ENCODE measurements around the gene BTBD18.

BTBD18 gene

GRCh38 chr11:57776031-57776521, 24.5 kb upstream of the BTBD18 start:
- no peak for DNase-seq

- DNase-seq: no peak
These were observed 23.9 kb upstream of the BTBD18 start for GRCh38 chr11:57775491-57775890.

- no peak for DNase-seq
These were observed 21.5 kb upstream of the BTBD18 start for GRCh38 chr11:57773026-57773598.

GRCh38 chr11:57772562-57772961, 20.9 kb upstream of the BTBD18 start:
- no peak for DNase-seq

GRCh38 chr11:57771365-57771764, 19.7 kb upstream of the BTBD18 start:
- no peak for DNase-seq

- no peak for DNase-seq
These were observed 19.2 kb upstream of the BTBD18 start for GRCh38 chr11:57770793-57771192.

- no peak for DNase-seq
These were observed 13.4 kb upstream of the BTBD18 start for GRCh38 chr11:57764972-57765371.

GRCh38 chr11:57764566-57764965, 12.9 kb upstream of the BTBD18 start:
- DNase-seq: no peak

GRCh38 chr11:57764021-57764420, 12.4 kb upstream of the BTBD18 start:
- no peak for DNase-seq

GRCh38 chr11:57763568-57763967, 11.9 kb upstream of the BTBD18 start:
- no peak for DNase-seq

- no peak for DNase-seq
These were observed 10.7 kb upstream of the BTBD18 start for GRCh38 chr11:57762235-57762861.

GRCh38 chr11:57761301-57762234, 9.9 kb upstream of the BTBD18 start, which contains the start of gene CTNND1:
Gene CTNND1, plus strand, starts transcription at chr11:57761802. Its CDS starts 29,677 bp downstream, at chr11:57791479.
- DNase-seq: no peak

- no peak for DNase-seq
These were observed 6.6 kb upstream of the BTBD18 start for GRCh38 chr11:57758174-57758573.

GRCh38 chr11:57752954-57753353, 1.3 kb upstream of the BTBD18 start:
- no peak for DNase-seq

- no peak for DNase-seq
These were observed 443 bp downstream of the BTBD18 start for GRCh38 chr11:57751176-57751575.

- no peak for DNase-seq
These were observed 4.7 kb downstream of the BTBD18 start for GRCh38 chr11:57746920-57747319.

GRCh38 chr11:57745206-57745605, 6.4 kb downstream of the BTBD18 start:
- DNase-seq: no peak

- DNase-seq: no peak
These were observed 7.3 kb downstream of the BTBD18 start for GRCh38 chr11:57744357-57744756.

- no peak for DNase-seq
These were observed 9.5 kb downstream of the BTBD18 start for GRCh38 chr11:57742087-57742452.

- peak; percentile 70 to 98 (median 92) for DNase-seq
These were observed 10.2 kb downstream of the BTBD18 start, which contains the start of gene SELENOH for GRCh38 chr11:57741132-57742086. Gene SELENOH, plus strand, starts transcription at chr11:57741491. Its CDS starts 105 bp downstream, at chr11:57741596.

- no peak for DNase-seq
These were observed 15.9 kb downstream of the BTBD18 start for GRCh38 chr11:57735619-57736298.

GRCh38 chr11:57732661-57733060, 19.0 kb downstream of the BTBD18 start:
- DNase-seq: no peak
